Measurements from ENCODE around the gene BBS12.
A peak's percentile ranks its signal among the peaks of the same experiment; 100 is the strongest.

Gene BBS12

DNA sequence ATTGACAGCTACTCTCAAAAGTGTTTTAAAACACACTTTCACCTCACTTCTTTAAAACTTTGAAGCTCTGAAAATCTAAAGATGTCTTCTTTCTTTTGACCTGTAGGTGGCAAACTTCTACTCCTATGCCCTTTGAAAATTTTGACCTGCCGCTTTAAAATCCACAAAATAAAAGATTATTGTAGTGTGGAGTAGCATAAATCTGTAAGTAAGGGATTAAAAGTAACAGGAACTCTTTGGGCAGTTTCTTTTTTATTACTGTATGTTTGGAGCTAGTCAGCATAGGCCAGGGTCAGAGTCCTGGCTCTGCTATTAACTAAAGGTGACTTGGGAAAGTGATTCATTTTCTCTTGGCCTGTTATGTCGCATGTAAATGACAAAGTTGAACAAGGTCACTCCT is 25.5 kb downstream of the BBS12 start:
- TF ChIP-seq EGR1 (IDR thresholded peaks at IDR 0.05) (no peak), RAD21 (IDR thresholded peaks at IDR 0.05; ENCODE audit: low read depth) (peak; percentile 81)

DNA sequence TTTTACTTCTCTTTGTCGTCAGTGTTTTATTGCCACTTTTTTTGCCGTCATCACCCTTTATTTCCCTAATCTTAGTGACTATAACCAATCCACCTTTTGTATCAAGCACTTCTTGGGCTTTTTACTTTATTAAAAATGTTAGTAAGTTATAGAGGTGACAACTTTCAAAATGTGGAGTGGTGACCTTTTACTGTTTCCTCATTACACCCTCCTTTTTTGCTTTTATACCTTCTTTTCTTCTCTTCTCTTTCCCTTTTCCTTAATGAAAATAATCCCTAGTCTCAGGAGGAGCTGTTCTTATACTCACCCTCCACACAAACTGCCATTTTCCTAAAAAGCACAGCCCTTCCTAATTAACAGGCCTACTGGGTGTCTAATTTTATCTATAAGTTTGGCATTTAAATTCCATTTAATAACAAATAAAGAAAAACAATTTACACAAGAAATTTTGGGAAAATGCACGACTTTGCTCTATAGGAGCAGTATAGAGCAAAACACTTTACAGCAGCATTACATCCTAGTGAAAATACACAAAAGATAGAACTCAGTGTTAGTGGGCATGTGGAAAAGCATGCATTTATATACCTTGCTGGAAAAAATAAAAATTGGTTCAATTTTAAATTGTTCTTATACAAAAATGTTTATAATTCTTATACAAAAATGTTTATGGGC is 27.3 kb downstream of the BBS12 start:
- no peak for TF ChIP-seq EGR1 (IDR thresholded peaks at IDR 0.05)
- TF ChIP-seq TAF1 (IDR thresholded peaks at IDR 0.05; ENCODE audit: low read depth), result no peak
- TF ChIP-seq YY1 (IDR thresholded peaks at IDR 0.05; ENCODE audit: low read depth), result no peak
- no peak for TF ChIP-seq RAD21 (IDR thresholded peaks at IDR 0.05; ENCODE audit: low read depth)
- TF ChIP-seq TEAD4 (IDR thresholded peaks at IDR 0.05), result no peak
- no peak for TF ChIP-seq REST (IDR thresholded peaks at IDR 0.05; ENCODE audit: low read depth)
- TF ChIP-seq TCF12 (IDR thresholded peaks at IDR 0.05; ENCODE audit: low read depth), result no peak
- no peak for TF ChIP-seq CEBPB (IDR thresholded peaks at IDR 0.05)
- no peak for TF ChIP-seq MAX (IDR thresholded peaks at IDR 0.05)
- TF ChIP-seq EP300 (IDR thresholded peaks at IDR 0.05; ENCODE audit: borderline replicate concordance), result no peak
- TF ChIP-seq, protein P1, sequence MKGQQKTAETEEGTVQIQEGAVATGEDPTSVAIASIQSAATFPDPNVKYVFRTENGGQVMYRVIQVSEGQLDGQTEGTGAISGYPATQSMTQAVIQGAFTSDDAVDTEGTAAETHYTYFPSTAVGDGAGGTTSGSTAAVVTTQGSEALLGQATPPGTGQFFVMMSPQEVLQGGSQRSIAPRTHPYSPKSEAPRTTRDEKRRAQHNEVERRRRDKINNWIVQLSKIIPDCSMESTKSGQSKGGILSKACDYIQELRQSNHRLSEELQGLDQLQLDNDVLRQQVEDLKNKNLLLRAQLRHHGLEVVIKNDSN (IDR thresholded peaks at IDR 0.05), result no peak
- TF ChIP-seq FOXM1 (IDR thresholded peaks at IDR 0.05; ENCODE audit: borderline replicate concordance, low read depth), result no peak
- no peak for TF ChIP-seq CREB1 (IDR thresholded peaks at IDR 0.05; ENCODE audit: low read depth)
- no peak for TF ChIP-seq ZBTB7A (IDR thresholded peaks at IDR 0.05; ENCODE audit: low read depth)
- TF ChIP-seq NFIC (IDR thresholded peaks at IDR 0.05), result no peak

GRCh38 chr4:122762520-122762919 is 30.0 kb downstream of the BBS12 start:
- TF ChIP-seq EGR1 (IDR thresholded peaks at IDR 0.05), result no peak
- no peak for TF ChIP-seq YY1 (IDR thresholded peaks at IDR 0.05; ENCODE audit: low read depth)
- TF ChIP-seq EP300 (IDR thresholded peaks at IDR 0.05; ENCODE audit: borderline replicate concordance), result no peak
- no peak for TF ChIP-seq CEBPB (IDR thresholded peaks at IDR 0.05)
- TF ChIP-seq NFIC (IDR thresholded peaks at IDR 0.05), result no peak
- no peak for TF ChIP-seq TCF12 (IDR thresholded peaks at IDR 0.05; ENCODE audit: low read depth)
- no peak for TF ChIP-seq TAF1 (IDR thresholded peaks at IDR 0.05; ENCODE audit: low read depth)
- TF ChIP-seq MAX (IDR thresholded peaks at IDR 0.05), result no peak
- TF ChIP-seq CREB1 (IDR thresholded peaks at IDR 0.05; ENCODE audit: low read depth), result no peak
- TF ChIP-seq REST (IDR thresholded peaks at IDR 0.05; ENCODE audit: low read depth), result no peak
- TF ChIP-seq FOXM1 (IDR thresholded peaks at IDR 0.05; ENCODE audit: borderline replicate concordance, low read depth), result no peak
- no peak for TF ChIP-seq RAD21 (IDR thresholded peaks at IDR 0.05; ENCODE audit: low read depth)
- no peak for TF ChIP-seq TEAD4 (IDR thresholded peaks at IDR 0.05)
- TF ChIP-seq, protein P1 (IDR thresholded peaks at IDR 0.05), result no peak
- TF ChIP-seq ZBTB7A (IDR thresholded peaks at IDR 0.05; ENCODE audit: low read depth), result no peak

- TF ChIP-seq EGR1 (IDR thresholded peaks at IDR 0.05) (no peak), ZBTB7A (IDR thresholded peaks at IDR 0.05; ENCODE audit: low read depth) (no peak), YY1 (IDR thresholded peaks at IDR 0.05; ENCODE audit: low read depth) (no peak), TAF1 (IDR thresholded peaks at IDR 0.05; ENCODE audit: low read depth) (no peak), REST (IDR thresholded peaks at IDR 0.05; ENCODE audit: low read depth) (no peak), MAX (IDR thresholded peaks at IDR 0.05) (no peak), RAD21 (IDR thresholded peaks at IDR 0.05; ENCODE audit: low read depth) (no peak), NFIC (IDR thresholded peaks at IDR 0.05) (no peak), CEBPB (IDR thresholded peaks at IDR 0.05) (no peak), TCF12 (IDR thresholded peaks at IDR 0.05; ENCODE audit: low read depth) (no peak), CREB1 (IDR thresholded peaks at IDR 0.05; ENCODE audit: low read depth) (no peak), EP300 (IDR thresholded peaks at IDR 0.05; ENCODE audit: borderline replicate concordance) (no peak)
Measured at GRCh38 chr4:122762966-122763716, 30.6 kb downstream of the BBS12 start.

Data from Ishikawa (cell line).